ENCODE measurements around the gene SPAG9. TPM values are rescaled to one million over a fixed set of nuclear protein-coding genes. Genes with fewer than 3 reads are reported as not detected.

SPAG9 gene
- total RNA-seq, 1 experiment from 2014 or later, result 54.3 TPM

GRCh38 chr17:50918933-50919296, 201.8 kb downstream of the SPAG9 start:
- Histone ChIP-seq H3K27ac (ENCODE audit: insufficient read length, low read depth, low read length) (no peak overlapping the region), H2AK5ac (ENCODE audit: insufficient read length, low read length) (no peak overlapping the region), H3K4ac (ENCODE audit: low read depth, low read length) (no peak overlapping the region), H4K5ac (ENCODE audit: insufficient read length, low read depth, low read length) (no peak overlapping the region), H3K23ac (ENCODE audit: insufficient read length, low read depth, low read length) (no peak overlapping the region), H3K56ac (ENCODE audit: insufficient read length, low read depth, low read length) (no peak overlapping the region), H2BK12ac (ENCODE audit: insufficient read length, low read depth, low read length) (no peak overlapping the region), H2BK15ac (ENCODE audit: low read depth, low read length) (no peak overlapping the region), H3K27me3 (ENCODE audit: insufficient read depth, low read length) (no peaks in the 10 kb centered on the region), H3K9me3 (ENCODE audit: control insufficient read depth, low read depth, low read length) (no peaks in the 10 kb centered on the region), H2AFZ (ENCODE audit: low read length) (no peak overlapping the region), H3K14ac (ENCODE audit: insufficient read depth, low read length) (0 out of 2 replicates have a peak overlapping the region, but pooled peaks have one; percentile 9), H4K8ac (replicated peaks; ENCODE audit: insufficient read length, low read depth, low read length) (no peak overlapping the region), H3T11ph (ENCODE audit: low read length) (no peak overlapping the region), H2BK120ac (ENCODE audit: low read depth, low read length, poor library complexity, severe bottlenecking) (no peak overlapping the region), H3K79me1 (ENCODE audit: insufficient read depth, low read depth, low read length, poor library complexity, severe bottlenecking) (no peaks in the 10 kb centered on the region), H4K20me1 (ENCODE audit: control insufficient read depth, insufficient read depth, insufficient read length) (no peaks in the 10 kb centered on the region), H2BK20ac (ENCODE audit: low read depth, low read length, poor library complexity, severe bottlenecking) (no peak overlapping the region), H4K91ac (ENCODE audit: insufficient read length, low read depth, low read length) (no peak overlapping the region), H3K23me2 (ENCODE audit: insufficient read length, low read depth, low read length, poor library complexity, severe bottlenecking) (no peaks in the 10 kb centered on the region), H3K18ac (ENCODE audit: insufficient read length, low read depth, low read length) (no peak overlapping the region), H3K4me2 (ENCODE audit: insufficient read depth, insufficient read length, low read length) (no peak overlapping the region), H2BK5ac (ENCODE audit: insufficient read length, low read length) (no peak overlapping the region), H3K9ac (ENCODE audit: extremely low read depth, insufficient read length, low read length) (no peak overlapping the region), H3K4me1 (ENCODE audit: insufficient read depth, low read length) (peaks cover 18% of the 10 kb centered on the region; the same call in 1 of the 2 replicates), H3K79me2 (ENCODE audit: insufficient read depth, low read length) (no peaks in the 10 kb centered on the region)
- Mint-ChIP-seq H3K36me3 (ENCODE audit: insufficient read depth in 1 of 3, low read depth in 3 of 3) (no peaks in the 10 kb centered on the region; a peak in 1 of 7 replicates), H3K4me3 (no peak overlapping the region), H3K27ac (no peak overlapping the region; a peak in 1 of 7 replicates), H3K9me3 (peaks cover 2% of the 10 kb centered on the region in 2 experiments; a peak in 2 of 5 replicates), H3K4me1 (peaks cover 57 to 72% of the 10 kb centered on the region in 2 experiments), H3K27me3 (ENCODE audit: low read depth) (no peaks in the 10 kb centered on the region; the same call in 1 of the 2 replicates)
- DNase-seq, result no peak
- no peak for TF ChIP-seq CTCF (conservative IDR thresholded peaks at IDR 0.05)
- WGBS (ENCODE audit: extremely low coverage, insufficient read length, low lambda C conversion rate), result no CpG with 5 or more reads among the region's 5 CpGs

Data from H9 (cell line).